ENCODE data around the gene CABLES1.

The CABLES1 gene

DNA sequence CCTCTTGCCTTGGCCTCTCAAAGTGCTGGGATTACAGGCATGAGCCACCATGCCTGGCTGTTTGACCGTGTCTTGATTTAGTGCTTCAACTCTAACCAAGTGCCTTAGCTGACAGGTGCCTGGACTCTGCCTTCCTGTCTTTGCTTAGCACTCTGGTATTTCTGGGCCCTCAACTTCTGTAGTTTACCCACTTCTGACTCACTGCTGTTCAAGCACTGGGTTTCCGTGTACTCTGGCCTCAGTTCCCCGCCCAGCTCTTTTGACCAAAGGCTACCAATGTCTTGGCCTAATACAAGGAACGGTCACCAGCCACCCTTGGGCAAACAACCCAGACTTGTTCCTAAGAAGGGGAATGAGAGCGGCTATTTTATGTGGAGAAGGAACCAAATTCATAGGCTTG, 35.7 kb upstream of the CABLES1 start:
- TF ChIP-seq, protein P1, sequence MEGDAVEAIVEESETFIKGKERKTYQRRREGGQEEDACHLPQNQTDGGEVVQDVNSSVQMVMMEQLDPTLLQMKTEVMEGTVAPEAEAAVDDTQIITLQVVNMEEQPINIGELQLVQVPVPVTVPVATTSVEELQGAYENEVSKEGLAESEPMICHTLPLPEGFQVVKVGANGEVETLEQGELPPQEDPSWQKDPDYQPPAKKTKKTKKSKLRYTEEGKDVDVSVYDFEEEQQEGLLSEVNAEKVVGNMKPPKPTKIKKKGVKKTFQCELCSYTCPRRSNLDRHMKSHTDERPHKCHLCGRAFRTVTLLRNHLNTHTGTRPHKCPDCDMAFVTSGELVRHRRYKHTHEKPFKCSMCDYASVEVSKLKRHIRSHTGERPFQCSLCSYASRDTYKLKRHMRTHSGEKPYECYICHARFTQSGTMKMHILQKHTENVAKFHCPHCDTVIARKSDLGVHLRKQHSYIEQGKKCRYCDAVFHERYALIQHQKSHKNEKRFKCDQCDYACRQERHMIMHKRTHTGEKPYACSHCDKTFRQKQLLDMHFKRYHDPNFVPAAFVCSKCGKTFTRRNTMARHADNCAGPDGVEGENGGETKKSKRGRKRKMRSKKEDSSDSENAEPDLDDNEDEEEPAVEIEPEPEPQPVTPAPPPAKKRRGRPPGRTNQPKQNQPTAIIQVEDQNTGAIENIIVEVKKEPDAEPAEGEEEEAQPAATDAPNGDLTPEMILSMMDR (IDR thresholded peaks at IDR 0.05) = no peak

DNA sequence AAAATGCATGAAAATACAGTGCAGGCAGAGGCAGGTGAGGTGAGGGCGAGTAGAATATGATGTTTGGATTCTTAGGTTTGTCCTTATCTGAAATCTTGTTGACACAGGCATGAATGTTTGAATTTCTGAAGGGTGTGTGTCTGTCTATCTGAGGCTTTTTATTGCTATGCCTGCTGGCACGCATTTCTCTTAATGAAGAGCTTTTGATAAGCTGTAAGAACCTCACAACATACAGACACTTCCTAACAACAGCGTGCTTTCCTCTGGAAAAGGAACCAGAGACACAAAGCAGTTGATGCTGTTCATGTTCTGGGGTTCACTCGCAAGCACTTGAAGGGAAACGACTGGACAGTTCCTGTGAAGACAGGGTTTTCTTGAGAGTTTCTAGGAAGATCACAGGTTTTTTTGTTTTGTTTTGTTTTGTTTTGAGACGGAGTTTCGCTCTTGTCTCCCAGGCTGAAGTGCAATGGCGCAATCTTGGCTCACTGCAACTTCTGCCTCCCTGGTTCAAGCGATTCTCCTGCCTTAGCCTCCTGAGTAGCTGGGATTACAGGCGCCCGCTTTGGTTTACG, 33.3 kb upstream of the CABLES1 start:
- TF ChIP-seq, protein P1 (IDR thresholded peaks at IDR 0.05) = no peak

DNA sequence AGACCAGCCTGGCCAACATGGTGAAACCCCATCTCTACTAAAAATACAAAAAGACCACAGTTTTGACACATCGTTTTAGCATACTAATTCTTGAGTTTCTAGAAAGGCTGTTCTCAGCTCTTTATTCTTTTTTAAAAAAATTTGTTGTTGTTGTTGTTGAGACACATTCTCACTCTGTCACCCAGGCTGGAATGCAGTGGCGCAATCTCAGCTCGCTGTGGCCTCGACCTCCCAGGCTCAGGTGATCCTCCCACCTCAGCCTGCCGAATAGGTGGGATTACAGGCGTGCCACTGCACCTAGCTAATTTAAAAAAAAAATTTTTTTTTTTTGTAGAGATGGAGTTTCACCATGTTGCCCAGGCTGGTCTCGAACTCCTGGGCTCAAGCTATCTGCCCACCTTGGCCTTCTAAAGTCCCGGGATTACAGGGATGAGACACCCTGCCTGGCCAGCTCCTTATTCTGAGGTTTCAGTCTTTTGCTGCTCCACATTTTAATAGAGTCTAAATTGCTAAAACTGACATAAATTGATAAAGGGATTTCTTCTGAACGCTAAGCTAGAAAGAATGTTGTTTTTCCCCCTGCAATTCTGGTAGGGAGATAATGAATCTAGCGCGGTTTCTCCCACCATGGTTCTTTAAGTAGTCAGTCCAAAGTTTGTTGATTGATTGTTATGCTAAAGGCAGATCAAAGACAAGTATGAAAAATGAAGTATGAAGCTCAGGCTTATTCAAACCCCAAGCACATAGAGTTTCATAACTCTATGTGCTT, 32.6 kb upstream of the CABLES1 start:
- TF ChIP-seq, protein P1 (IDR thresholded peaks at IDR 0.05) = no peak

DNA sequence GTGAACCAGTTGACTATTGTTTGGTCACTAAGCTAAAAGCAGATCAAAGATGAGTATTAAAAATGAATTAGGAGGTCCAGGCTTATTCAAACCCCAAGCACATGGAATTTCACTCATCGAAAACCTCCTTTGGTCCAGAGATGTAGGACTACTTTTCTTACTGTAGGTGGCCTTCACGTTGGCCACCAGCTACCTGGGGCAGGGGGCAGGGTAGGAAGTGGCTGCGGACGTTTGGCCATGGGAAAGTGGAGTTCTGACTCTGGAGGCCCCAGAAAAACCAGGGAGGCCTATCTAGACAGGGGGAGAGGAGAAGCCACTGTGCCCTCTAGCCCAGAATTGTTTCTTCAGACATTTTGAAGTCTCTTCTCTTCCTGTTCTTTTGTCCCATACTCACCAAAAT, 31.8 kb upstream of the CABLES1 start:
- TF ChIP-seq, protein P1 (IDR thresholded peaks at IDR 0.05) = no peak

DNA sequence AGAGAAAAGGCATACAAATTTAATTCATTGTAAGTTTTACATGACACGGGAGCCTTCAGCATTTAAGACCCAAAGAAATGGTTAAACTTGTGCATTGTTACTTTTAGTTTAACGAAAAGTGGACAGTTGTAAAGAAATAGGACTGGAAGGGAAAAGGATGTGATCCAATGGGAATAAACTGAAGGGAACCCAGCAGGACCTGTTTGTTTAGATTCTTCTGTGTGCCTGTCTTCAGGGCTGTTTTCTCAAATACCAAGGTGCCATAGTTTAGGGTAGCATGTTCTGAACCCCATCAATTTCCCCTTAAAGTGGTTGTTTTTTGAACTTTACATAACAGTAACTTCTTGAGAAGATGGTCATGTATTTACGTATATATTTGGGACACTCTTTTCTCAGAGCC, 30.3 kb upstream of the CABLES1 start:
- TF ChIP-seq, protein P1 (IDR thresholded peaks at IDR 0.05) = no peak

DNA sequence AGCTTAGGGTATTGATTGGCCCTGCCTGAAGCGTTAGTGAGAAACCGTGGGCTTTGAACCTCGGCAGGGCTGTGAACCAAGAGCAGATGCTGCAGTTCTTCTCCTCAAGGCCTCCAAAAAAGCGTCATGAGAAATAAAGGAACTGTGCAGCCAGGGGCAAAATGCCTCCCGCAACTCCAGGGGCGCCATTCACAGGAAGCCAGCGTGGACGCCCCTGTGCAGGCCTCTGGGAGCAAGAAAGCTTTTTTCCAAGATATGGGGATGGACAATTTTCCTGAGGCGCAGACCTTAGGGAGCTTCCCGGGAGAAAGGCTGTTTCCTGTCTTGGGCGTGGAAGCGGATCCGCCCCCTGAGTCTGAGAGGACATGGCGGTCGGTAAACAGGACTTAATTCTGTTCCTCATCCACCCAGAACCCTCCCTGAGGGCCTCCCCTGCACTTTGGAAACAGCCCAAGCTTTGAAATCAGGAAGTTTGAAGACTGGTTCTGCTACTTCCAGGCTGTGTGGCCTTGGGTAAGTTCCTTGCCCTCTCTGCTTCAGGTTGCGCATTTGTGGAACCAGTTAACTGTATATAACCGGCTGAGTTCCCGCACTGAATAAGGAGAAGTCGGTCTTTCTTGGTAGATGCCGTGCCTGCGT, 29.6 kb upstream of the CABLES1 start:
- TF ChIP-seq, protein P1 (IDR thresholded peaks at IDR 0.05) = no peak

DNA sequence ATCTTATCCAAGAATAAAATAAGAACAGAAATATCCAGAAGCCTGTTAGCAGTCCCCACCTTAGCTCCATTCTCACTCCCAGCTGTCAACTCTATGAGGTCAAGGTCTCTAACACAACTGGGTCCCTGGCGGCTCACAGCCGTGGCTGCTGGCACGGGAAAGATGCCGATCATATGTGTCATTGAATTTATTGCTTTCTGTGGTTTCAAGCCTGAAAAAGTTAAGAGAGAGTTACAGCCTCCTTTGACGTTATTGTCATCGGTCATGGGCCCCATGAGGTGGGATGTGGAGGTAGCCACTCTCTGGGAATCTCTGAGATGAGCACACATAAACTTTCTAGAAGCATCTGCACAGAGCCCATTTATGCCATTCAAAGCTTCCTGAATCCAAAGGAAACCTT, 28.7 kb upstream of the CABLES1 start:
- TF ChIP-seq, protein P1 (IDR thresholded peaks at IDR 0.05) = no peak
